Embryonic facial prominence (tissue), 1 donor: ENCODE data around the gene SPOCK3.

Experiments
- DNase-seq: peaks from one replicate; pipeline ENCODE4 v3.0.0-alpha.2; 2016; ENCODE audit errors: extremely low spot score

The SPOCK3 gene

DNA sequence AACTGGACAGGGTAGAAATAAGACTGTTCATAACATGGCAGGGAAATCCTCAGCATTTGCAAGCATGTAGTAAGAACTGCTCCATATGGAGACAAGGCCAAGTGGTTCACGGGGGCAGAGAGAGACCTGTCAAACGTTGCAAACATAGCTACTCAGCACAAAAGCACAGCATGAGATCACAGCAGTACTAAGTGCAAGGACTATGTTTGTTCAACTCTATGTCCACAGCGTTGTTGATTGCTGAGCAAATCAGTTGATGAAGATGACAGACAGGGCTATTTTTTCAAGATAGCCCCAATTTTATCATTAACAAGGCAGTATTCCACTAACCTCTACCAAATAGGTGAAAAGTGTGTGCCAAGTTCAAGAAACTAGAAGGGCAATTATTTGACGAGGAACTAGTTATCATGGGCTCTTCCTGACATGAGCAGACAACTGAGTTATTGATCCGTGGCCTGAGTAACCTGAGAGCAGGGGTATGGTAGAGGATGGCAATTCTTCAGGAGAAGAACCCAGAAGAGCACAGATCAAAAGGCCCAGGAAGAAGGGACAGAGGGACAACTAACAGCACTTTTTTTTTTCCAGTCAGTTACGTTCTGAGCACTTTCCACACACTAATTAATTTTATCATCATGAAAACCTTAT, 57.4 kb downstream of the SPOCK3 start:
- no peak for DNase-seq

DNA sequence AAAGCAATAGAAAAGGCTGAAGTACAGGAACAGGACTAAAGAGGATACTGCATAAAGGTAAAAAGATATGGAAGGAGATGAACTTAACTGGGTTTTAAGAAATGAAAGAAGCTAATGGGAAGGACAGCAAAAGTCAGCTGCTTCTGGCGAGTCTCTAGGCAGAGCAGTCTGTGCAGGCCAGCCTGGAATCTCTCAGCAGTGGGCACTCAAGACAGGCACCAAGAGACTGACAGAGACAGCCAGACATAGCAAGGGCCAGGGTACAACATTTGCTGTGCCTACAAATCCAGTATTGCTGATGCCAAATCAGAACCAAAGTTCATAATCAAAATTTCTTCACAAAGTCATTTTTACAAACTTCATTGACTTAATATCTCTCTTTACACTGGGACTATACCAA, 62.4 kb downstream of the SPOCK3 start:
- no peak for DNase-seq

DNA sequence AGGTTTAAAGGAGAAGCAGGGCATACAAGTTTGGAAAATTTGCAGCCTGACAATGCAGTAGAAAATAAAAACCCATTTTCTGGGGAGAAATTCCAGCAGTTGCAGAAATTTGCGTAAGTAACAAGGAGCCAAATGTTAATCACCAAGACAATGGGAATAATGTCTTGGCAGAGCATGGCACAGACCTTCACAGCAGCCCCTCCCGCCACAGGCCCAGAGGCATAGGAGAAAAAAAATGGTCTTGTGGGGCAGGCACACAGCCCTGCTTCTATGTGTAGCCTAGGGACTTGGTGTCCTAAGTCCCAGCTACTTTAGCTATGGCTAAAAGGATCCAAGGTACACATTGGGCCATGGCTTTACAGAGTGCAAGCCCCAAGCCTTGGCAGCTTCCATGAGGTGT, 65.7 kb downstream of the SPOCK3 start:
- no peak for DNase-seq

DNA sequence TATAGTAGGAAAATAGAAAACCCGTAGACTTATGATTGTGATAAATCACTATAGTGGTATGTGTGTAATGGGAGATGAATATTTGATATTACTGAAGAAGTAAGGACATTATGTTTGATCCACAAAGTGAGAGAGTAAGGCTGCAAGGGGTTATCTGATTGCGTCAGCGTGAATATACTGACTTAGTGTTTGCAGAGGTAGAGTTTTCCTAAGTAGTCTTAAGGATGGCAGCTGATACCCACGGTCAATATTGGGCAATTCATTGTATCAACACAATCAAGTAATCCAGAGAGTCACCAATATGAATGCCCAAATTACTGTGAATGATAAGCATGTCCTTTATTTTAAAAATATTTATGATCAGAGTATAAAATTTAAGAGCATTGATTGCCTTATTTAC, 83.7 kb downstream of the SPOCK3 start:
- no peak for DNase-seq

DNA sequence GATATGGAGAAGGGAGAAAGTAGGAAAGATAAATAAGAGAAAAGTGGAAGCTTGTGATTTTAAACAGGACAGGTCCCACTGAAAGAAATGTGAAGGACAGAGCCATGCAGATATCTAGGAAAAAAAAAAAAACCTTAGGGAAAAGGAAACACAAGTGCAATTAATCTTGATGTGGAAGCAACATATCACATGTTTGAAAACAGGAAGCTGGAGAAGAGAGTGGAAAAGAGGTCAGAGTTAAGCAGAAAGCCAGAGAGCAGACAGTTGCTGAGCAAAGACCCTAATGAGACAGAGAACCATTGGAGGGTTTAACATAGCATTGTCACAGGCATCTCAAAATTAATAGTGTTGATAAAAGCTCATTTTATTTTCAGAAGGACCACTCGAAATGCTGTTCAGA, 89.7 kb downstream of the SPOCK3 start:
- no peak for DNase-seq

DNA sequence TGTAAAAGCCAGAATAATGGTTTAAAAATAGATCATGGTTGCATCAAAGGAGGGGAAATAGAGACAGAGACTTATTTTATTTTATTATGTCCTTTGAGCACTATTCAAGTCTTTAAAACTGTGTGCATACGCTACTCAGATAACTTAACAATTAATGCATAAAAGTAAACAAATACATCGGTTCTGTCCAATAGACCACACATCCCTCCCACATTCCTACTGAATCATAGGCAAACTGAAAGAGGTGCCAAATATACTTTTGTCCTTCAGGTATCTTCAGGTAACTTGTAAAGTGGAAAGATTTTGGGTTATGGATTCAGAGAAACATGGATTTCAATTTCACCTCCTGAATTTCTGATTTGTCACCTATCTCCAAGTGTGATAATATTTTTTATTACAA, 91.3 kb downstream of the SPOCK3 start:
- no peak for DNase-seq

DNA sequence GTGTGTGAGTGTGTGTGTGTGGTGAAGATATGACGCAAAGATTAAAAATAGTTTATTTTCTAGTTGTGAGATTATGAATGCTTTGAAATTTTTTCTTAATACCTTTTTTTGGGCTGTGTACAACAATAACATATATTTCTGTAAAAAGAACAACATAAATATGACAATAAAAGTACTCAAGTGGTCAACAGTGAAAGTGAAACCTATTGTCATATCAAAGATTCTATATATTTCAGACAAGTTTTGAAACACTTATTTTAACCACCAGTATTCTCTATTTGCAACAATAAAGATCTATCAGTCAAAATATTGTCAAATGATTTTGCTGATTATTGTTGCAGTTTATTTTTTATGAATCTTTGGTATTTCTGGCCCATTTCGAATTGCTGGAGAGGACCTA, 98.0 kb downstream of the SPOCK3 start:
- DNase-seq = no peak

DNA sequence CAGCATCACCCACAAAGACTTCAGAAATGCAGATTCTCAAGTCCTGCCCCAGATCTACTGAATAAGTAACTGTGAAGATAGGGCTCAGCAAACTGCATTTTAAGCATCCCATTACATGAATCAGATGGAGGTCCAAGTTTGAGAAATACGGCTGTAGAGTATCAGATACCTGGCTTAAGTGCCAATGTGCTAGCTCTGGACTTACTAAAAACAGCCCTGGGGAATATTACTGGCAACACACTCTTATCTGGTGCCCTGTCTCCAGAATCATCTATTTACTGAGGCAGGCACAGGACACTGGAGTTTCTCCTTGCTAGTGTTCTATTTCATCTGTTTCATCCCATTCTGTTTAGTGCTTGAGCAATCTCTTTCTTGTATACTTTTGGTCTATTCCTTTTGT, 105.1 kb downstream of the SPOCK3 start:
- no peak for DNase-seq

DNA sequence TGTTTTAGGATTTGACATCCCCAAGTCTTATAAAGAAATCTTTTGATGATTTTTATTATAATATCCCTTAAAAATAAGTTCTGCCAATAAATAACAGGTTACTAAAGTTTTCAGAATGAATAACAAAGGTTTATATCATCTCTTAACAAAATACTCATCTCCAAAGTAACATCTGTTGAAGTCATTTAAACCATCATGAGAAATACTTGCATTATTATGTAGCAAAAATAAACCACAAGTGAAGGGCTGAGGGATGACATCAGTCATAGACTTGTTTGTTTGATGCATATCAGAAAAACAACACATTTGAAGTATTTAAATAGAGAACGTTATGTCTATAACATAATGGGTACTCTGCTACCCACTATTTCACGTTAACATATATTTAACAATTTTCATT, 114.9 kb downstream of the SPOCK3 start:
- no peak for DNase-seq

DNA sequence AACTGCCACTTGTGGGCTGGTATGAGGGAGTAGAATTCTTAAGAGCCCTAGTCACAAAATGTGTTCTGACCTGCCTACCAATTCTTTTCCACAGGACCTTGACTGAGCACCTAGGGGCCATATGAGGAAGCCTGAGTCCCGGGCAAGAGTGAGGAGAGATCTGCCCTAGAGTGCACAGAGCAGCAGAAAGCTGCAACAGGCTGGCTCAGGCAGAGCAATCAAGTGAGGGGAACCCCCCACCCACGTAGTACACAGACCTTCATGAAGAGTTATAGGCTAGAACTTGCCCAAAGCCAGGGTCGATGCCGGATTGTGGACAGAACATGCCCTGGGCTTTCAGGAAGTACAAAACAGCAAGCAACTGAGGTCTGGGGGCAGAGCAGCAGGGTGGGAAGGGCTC, 117.0 kb downstream of the SPOCK3 start:
- no peak for DNase-seq

DNA sequence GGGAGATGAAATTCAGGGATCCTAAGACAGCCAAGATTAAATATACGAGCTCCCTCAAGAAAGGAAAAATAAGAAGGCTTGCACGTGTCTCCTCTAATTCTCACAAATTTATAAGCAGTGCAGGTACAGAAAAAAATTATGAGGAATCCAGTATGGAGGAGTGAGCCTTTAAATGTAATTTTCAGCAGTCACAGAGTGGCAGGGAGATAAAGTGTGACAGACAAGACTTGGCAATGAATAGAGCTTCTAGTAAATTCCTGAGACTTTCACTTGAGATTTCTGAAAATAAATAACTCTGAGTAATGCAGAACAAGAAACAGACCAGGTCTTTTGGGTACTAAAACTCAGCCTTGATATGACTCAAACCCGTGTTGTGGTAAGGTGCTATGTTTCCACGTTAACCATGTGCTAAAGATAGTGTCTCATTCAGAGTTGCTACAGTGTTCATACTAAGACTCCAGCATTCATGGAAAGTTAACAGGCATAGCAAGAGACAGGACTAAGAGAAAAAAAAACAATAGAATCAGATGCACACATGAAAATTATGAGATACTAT, 119.8 kb downstream of the SPOCK3 start:
- no peak for DNase-seq

DNA sequence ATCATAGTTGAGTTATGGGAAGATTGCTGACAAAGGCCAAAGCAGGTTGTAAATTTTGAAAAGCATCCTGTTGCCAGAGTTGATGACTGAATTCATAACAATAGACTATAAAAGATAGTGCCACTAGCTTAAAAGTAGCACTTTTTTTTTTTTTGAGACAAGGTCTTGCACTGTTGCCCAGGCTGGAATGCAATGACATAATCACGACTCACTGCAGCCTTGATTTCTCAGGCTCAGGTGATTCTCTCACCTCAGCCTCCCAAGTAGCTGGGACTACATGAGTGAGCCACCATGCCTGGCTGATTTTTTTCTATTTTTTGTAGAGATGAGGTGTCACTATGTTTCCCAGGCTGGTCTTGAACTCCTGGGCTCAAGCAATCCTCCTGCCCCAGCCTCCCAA, 122.7 kb downstream of the SPOCK3 start:
- DNase-seq = no peak

DNA sequence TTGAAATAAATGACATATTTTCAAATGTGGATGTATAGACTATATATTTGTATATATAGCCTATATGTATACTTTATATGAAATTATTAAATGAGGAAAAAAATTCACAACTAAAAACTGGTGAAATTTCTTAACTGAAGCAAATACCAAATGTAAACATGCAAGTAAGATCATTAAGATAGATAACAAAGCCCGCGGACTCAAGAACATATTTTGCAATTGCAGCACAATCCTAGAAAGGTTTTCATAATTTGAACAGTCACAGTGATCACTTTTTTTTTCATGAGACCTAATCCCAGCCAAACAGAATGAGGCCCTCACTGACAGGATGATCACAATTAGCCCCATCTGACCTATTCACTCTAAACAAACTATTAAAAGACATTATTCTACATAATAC, 123.2 kb downstream of the SPOCK3 start:
- no peak for DNase-seq

DNA sequence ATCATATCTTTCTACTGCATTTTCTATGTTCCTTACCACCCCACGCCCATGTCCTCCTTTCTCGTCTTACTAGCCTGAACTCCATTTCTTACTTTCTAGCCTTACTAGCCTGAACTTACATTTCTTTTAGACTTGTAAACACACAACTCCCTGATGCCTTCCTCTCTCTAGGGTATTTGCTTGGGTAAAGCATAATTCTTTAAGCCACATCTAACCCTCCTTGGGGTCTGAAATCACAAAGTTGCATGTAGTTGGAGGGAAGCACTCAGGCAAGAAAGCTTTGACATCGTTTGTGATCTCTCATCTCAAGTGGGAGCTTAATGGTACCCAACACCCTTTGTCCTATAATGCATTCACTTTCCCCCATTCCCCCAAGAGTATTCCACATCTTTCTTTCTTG, 124.4 kb downstream of the SPOCK3 start:
- no peak for DNase-seq

DNA sequence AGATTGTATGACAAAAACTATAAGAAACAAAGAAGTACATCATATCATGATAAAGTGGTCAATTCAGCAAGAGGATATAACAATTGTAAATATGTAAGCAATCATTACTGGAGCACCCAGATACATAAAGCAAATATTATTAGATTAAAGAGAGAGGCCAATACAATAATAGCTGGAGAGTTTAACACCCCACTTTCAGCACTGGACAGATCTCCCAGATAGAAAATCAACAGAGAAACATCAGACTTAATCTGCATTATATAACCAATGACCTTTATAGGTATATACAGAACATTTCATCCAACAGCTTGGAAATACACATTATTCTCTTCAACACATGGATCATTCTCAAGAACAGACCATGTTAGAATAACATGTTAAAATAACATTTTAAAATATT, 128.4 kb downstream of the SPOCK3 start:
- DNase-seq = no peak

DNA sequence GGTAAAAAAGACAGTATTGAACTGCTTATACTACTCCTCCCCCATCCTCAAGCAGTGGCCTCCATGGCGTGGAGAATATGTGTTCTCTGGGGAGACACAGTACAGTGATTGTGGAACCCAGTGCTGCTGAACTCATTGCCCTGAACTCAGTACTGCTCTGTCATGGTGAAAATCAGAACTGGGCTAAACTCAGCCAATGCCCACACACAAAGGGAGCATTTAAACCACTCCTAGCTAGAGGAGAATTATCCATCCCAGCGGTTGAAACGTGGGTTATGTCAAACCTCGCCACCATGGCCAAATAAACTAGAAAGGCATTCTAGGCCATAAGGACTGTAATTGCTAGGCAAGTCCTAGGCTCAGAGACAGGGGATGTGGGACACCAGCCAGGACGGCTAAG, 131.8 kb downstream of the SPOCK3 start:
- DNase-seq = no peak

DNA sequence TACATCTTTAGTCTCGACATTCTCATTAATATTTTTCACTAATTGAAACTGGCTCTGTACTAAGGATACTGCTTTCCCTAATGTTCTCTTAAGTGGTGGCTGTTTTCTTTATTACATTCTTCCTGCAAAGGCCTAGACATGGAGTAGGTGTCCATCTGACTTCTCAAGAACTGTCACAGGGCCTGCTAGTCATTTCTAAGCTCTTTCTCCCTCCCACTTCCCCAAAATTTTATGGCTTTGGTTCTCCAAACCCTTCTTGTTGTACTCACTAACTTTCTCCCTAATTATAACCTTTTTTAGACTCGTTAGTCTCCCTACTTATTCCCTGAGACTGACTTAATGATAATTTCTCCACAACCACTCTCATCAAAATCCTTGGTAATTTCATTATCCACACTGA, 133.3 kb downstream of the SPOCK3 start:
- no peak for DNase-seq

DNA sequence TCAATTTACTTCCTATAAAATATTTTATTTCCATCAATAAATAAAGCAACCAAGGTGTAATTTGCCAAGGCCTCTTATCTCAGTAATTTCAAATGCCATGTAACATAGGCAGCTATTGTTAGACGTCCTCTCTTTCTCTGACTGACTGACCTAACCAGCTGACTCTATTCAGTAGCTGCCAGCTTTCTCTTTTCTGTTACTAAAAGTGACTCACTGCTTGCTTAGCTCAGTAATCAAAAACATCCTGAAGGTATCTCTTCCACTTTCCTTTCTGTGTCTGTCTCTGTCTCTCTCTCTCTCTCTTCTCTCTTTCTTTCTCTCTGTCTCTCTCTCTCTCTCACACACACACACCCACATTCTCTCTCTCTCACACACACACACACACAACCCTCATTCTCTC, 134.2 kb downstream of the SPOCK3 start:
- DNase-seq = no peak

DNA sequence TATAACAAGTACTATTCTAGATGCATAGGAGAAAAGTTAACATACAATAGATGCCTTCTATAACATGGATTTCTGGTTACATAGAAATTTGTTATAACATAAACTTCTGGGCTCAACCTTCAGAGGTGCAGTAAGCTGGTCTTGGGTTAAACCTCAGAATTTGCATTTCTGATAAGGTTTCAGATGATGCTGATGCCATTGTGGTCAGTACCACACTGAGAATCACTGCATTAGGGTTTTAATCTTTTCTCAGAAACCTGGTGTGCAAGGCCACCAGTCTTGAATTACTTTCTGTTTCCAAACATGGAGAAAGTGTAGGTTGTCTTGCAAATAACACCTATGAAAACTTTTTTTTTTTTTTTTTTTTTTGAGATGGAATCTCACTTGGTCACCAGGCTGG, 146.2 kb downstream of the SPOCK3 start:
- DNase-seq = no peak

DNA sequence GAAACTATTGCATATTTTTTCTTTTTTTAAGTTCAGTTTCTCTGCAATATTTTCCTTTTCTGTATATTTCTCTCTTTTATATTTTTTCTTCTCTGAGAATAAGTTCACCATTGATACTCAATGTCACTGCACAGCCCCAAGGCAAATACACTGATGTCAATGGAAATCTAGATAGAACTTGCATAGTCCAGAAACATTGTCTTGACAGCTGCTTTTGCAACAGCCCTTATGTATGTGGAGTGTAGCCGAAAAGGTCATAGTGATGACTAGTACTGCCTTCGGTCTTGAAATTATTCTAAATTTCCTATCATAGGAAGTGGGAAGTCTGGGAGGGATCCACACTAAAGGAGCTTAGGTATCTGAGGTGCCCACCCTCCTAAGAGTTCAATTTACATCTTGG, 150.0 kb downstream of the SPOCK3 start:
- no peak for DNase-seq

DNA sequence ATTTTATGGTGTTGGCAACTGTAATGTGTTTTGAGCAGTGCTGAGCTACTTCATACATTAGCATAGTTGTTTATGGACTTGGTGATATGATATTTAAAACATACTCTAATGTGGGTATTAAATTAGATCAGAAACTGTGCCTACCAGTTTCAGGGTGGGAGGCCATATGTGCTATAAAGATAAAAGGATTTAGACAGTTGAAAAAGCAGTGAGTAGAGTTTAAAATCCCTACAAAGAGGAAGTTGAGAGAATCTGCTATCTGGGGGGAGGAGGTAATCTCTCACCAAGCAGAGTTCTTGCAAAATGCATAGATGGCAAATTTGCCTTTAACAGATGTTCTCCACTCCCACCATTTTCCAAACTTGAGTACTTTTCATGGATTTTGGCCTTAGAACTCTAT, 154.5 kb downstream of the SPOCK3 start:
- DNase-seq = no peak

DNA sequence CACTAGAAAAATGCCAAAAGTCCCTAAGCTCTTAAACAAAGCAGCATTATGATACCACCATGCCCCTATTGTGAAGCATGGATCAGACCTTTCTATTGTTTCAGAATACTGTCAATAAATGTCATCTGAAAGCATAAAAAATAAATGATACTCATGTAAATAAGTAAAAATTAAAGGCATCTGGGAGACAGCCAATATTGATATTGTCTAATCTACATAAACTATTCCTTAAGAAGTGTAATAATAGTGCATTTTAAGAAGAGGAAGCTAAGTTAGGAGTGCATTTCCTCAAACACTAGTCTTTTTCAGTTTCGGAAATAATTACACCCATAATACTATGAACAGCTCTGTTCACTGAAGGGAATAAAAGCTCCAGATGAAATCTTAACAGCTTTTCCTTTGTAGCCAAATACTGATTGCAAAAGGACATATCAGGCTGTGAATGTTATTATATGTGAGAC, 181.6 kb downstream of the SPOCK3 start:
- no peak for DNase-seq

DNA sequence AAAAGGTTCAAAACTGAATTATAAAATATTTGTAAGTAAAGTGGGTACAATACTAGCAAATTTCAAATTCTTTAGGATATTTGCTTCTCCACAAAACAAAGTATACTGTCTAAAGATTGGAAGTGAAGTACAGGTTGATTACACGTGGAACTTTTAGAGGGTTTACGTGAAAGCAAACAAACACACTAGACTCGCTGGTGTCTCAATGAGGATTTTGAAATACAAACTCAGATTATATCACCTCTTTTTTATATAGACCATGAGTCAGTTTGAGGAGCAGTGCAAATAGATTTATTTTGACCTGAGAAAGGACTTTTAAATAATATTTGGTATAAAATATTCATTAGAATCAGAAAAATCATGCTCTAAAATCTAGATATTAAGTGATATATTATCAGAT, 185.0 kb downstream of the SPOCK3 start:
- DNase-seq = no peak

DNA sequence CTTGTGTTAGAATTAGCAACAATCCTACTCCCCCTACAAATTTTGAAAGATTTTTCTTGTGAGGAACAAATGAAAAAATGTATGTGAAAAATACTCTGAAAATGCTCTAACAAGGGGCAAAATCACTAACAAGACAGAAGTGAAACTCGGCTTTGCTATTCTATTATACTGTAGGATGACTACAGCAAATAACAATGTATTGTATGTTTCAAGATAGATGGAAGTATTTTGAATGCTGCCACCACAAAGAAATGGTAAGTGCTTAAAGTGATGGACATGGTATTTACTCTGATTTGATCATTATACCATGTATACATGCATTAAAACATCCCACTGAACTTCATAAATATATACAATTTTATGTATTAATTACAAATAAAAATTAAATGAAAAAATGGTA, 192.8 kb downstream of the SPOCK3 start:
- DNase-seq = no peak
